Activated CD4-positive, alpha-beta memory T cell treated with anti-CD3 and anti-CD28 coated beads for 36 hours (primary cell): ENCODE results near the gene ZNF281. TPM values are rescaled to one million over a fixed set of nuclear protein-coding genes. Genes with fewer than 3 reads are reported as not detected.

Source experiments
- CTCF ChIA-PET: fragments of 350-600 bp; sonication (Branson Sonifier 250); formaldehyde crosslinking; loops from one replicate; lab custom pipeline; 2021; ENCODE audit warnings: antibody characterized with exemption, inconsistent platforms; lab: Charles Lee
- POLR2A ChIA-PET: fragments of 350-600 bp; sonication (Branson Sonifier 250); formaldehyde crosslinking; loops from one replicate; lab custom pipeline; 2021; ENCODE audit warnings: antibody characterized with exemption; lab: Charles Lee
- DNase-seq: peaks from one replicate; pipeline ENCODE4 v3.0.0-alpha.2; 2020
- H3K27ac Mint-ChIP-seq: one replicate; pipeline ENCODE4 v1.8.0; 2021; ENCODE audit warnings: mixed read lengths
- H3K27me3 Mint-ChIP-seq: one replicate; pipeline ENCODE4 v1.8.0; 2021; ENCODE audit warnings: mixed read lengths
- H3K36me3 Mint-ChIP-seq: one replicate; pipeline ENCODE4 v1.8.0; 2021; ENCODE audit warnings: mixed read lengths
- H3K4me1 Mint-ChIP-seq: one replicate; pipeline ENCODE4 v1.8.0; 2021; ENCODE audit warnings: low read depth, mixed read lengths
- H3K4me3 Mint-ChIP-seq: one replicate; pipeline ENCODE4 v1.8.0; 2021; ENCODE audit warnings: mild to moderate bottlenecking, mixed read lengths
- H3K9me3 Mint-ChIP-seq: one replicate; pipeline ENCODE4 v1.8.0; 2021; ENCODE audit warnings: mixed read lengths
- intact Hi-C: fragments of 100-400 bp; cut with micrococcal nuclease; formaldehyde crosslinking; loops from one replicate; pipeline ENCODE4 v1.15.1; 2023
- total RNA-seq, 2 experiments: library from RNA; stranded (reverse); gene quantifications; one replicate each; pipeline ENCODE4 v1.2.3, GENCODE V29; 2021

ZNF281 gene, protein sequence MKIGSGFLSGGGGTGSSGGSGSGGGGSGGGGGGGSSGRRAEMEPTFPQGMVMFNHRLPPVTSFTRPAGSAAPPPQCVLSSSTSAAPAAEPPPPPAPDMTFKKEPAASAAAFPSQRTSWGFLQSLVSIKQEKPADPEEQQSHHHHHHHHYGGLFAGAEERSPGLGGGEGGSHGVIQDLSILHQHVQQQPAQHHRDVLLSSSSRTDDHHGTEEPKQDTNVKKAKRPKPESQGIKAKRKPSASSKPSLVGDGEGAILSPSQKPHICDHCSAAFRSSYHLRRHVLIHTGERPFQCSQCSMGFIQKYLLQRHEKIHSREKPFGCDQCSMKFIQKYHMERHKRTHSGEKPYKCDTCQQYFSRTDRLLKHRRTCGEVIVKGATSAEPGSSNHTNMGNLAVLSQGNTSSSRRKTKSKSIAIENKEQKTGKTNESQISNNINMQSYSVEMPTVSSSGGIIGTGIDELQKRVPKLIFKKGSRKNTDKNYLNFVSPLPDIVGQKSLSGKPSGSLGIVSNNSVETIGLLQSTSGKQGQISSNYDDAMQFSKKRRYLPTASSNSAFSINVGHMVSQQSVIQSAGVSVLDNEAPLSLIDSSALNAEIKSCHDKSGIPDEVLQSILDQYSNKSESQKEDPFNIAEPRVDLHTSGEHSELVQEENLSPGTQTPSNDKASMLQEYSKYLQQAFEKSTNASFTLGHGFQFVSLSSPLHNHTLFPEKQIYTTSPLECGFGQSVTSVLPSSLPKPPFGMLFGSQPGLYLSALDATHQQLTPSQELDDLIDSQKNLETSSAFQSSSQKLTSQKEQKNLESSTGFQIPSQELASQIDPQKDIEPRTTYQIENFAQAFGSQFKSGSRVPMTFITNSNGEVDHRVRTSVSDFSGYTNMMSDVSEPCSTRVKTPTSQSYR
- total RNA-seq, result 10 to 100 TPM; 11.0 to 11.2 TPM

DNA sequence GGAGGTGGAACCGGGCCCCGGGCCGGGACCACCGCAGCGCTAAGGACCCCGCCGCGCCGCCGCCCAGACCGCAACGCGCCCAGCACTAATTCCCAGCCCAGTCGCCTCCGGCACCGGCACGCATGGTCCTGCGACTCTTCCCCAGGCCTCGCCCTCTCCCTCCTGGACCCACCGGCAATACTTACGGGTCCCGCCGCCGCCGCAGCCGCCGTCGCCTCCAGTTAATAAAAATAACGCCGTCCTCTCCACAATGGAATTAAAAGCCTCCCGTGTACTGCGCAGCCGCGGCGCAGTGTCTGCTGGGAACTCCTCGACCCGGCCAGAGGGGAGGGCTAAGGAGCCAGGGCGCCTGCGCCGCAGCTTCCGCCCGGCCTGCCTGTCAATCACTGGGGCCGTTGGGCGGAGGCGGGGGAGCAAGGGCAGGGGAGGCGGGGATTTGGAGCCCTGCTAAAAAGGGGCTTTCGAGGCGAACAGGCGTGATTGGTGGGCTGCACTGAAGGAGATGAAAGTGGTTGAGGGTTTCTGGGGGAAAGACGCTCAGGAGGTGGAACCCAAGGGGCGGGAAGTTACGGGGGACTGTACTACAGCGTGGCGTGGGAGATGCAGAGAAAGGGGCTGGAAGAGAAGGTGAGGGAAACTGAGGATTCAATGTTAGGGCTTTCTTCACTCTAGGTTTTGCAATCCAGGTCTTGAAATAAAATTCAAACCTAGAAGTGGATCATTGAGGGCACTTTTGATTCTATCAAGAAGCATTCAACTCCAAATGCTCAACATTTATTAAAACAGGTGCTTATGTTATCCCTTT lies at the start of gene ZNF281:
ZNF281 (minus strand) TSS at position 276 of the 805 bp plus-strand sequence. CDS start 331 bp downstream, outside the sequence.
- Mint-ChIP-seq H3K4me3 (peak within 1 kb of the TSS; percentile 87), H3K27ac (peak within 1 kb of the TSS; percentile 88), H3K4me1 (peaks cover 49% of the 10 kb centered on the region), H3K27me3 (no peaks in the 10 kb centered on the region), H3K36me3 (peaks cover 31% of the 10 kb centered on the region), H3K9me3 (no peaks in the 10 kb centered on the region)
- ChIA-PET CTCF (interaction anchor here (0.8 kb wide), 1 partner anchor 118 kb away, joined by 3 read pairs; no protein-coding TSS in a partner anchor), POLR2A (interaction anchor here (1.1 to 1.6 kb wide), 2 partner anchors 64 to 74 kb away, joined by 3 to 6 read pairs; no protein-coding TSS in a partner anchor)
- intact Hi-C loops, result loop anchor here (1.0 to 5.0 kb wide), 5 partner anchors 38 to 258 kb away; no protein-coding TSS in a partner anchor
- peak; percentile 97 for DNase-seq

DNA sequence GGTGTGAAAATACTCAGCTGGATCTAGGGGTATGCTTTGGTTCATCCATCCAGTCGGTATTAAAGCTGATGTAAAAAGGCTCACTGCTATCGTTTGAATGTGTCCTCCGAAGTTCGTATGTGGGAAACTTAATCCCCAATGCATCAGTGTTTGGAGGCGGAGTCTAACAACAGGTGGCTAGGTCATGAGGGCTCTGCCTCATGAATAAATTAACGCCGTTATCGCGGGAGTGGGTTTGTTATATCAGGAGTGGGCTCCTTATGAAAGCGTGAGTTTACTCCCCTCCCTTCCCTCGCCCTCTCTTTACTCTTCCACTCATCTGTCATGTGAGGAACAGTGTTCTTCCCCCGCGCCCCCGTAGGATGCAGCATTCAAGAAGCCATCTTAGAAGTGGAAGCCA lies 48.9 kb upstream of the ZNF281 start:
- POLR2A ChIA-PET, result no interaction called here
- intact Hi-C loops, result no loop called here

DNA sequence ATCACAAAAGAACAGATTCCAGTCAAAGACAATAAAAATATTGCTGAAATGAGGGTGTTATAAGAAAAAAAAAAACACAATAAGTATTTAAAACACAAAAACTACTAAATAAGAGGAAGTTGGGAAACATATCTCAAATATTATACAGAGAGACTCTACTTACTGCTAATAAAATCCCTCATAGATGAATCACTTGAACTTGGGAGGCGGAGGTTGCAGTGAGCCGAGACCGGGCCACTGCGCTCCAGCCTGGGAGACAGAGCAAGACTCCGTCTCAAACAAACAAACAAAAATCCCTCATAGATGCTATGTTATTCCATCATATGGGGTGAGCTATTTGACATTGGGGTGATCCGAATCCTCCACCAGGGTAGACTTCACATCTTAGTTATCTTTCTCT lies 48.0 kb upstream of the ZNF281 start:
- H3K9me3 Mint-ChIP-seq, result no peaks in the 10 kb centered on the region
- no peak overlapping the region for H3K27ac Mint-ChIP-seq
- no peak for DNase-seq
- no peaks in the 10 kb centered on the region for H3K4me1 Mint-ChIP-seq
- no peaks in the 10 kb centered on the region for H3K27me3 Mint-ChIP-seq
- no peak overlapping the region for H3K4me3 Mint-ChIP-seq
- intact Hi-C loops, result no loop called here
- ChIA-PET CTCF (no interaction called here), POLR2A (interaction anchor here (0.6 kb wide), 1 partner anchor 418 kb away, joined by 3 read pairs; no protein-coding TSS in a partner anchor)
- H3K36me3 Mint-ChIP-seq, result no peaks in the 10 kb centered on the region

More for the DNA sequence above, 48.9 kb upstream of the ZNF281 start:
- Mint-ChIP-seq H3K4me1 (no peaks in the 10 kb centered on the region), H3K9me3 (no peaks in the 10 kb centered on the region), H3K27ac (no peak overlapping the region), H3K4me3 (no peak overlapping the region), H3K27me3 (peaks cover 2% of the 10 kb centered on the region), H3K36me3 (no peaks in the 10 kb centered on the region)
- DNase-seq, result no peak
- CTCF ChIA-PET, result no interaction called here

DNA sequence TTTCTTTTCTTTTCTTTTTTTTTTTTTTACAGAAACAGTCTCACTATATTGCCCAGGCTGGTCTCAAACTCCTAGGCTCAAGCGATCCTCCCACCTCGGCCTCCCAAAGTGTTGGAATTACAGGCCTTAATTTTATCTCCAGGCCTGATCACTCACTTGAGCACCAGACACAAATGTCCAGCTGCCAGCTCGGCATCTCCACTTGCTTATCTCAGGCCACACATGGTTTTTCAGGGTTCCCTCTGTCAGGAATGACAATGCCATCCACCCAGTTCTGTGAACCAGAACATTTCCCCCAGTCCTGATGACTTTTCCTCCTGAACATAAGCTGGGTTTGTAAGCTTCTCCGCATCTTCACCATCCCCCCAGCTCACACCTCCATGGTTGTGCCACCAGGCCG lies 44.6 kb upstream of the ZNF281 start:
- ChIA-PET CTCF (no interaction called here), POLR2A (no interaction called here)
- Mint-ChIP-seq H3K4me3 (no peak overlapping the region), H3K9me3 (no peaks in the 10 kb centered on the region), H3K36me3 (no peaks in the 10 kb centered on the region), H3K4me1 (peaks cover 3% of the 10 kb centered on the region), H3K27me3 (no peaks in the 10 kb centered on the region), H3K27ac (no peak overlapping the region)
- DNase-seq, result no peak
- intact Hi-C loops, result no loop called here

DNA sequence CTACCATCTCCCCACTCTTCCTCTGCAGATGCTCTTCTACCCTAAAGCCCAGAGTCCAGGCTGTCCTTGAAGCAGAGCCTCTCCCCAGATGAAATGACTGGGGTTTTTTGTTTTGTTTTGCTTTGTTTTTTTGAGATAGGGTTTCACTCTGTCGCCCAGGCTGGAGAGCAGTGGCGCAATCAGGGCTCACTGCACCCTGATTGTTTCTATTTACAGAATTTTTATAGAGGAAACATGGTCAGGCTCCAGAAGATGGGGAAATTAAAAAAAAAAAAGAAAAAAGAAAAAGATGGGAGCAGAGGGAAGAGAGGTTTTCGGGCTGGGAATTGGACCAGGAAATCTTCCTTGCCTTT lies 43.7 kb upstream of the ZNF281 start:
- CTCF ChIA-PET, result no interaction called here
- no peaks in the 10 kb centered on the region for H3K9me3 Mint-ChIP-seq
- no peak overlapping the region for H3K27ac Mint-ChIP-seq
- H3K36me3 Mint-ChIP-seq, result no peaks in the 10 kb centered on the region
- intact Hi-C loops, result no loop called here
- POLR2A ChIA-PET, result no interaction called here
- H3K4me3 Mint-ChIP-seq, result no peak overlapping the region
- no peaks in the 10 kb centered on the region for H3K27me3 Mint-ChIP-seq
- DNase-seq, result no peak
- peaks cover 5% of the 10 kb centered on the region for H3K4me1 Mint-ChIP-seq

DNA sequence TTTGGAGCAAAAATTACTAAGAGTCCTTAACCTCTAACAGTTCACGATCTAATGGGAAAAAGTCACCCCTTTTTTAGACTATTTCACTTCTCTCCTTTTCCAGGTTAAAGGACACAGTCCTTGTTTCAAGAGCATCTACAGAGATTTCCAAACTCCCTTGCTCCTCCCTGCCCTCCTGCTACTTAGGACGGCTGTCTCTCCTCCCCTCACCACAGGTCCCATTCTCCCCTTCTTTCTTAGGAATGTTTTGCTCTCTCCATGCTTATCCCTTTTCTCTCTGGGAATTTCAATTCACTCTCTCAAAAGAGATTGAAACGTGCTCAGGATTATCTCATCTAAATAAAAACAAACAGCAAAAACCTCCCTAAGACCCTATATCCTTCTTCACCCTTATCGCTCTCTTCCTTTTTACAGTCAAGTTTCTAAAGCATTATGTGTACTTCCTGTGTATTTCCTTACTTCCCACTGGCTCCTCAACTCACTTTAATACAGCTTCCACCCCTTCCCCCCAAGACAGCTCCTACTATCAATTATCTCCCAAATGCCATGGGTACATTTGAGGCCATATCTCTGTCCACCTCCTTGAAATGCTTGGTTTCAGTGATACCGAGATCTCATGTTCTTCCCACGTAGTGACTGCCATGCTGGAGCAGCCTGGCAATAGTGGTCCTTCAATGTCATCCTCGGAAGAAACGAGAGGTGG lies 43.2 kb upstream of the ZNF281 start:
- no peak for DNase-seq
- ChIA-PET POLR2A (no interaction called here), CTCF (no interaction called here)
- Mint-ChIP-seq H3K27ac (no peak overlapping the region), H3K27me3 (no peaks in the 10 kb centered on the region), H3K4me1 (peaks cover 11% of the 10 kb centered on the region), H3K9me3 (no peaks in the 10 kb centered on the region), H3K4me3 (no peak overlapping the region), H3K36me3 (no peaks in the 10 kb centered on the region)
- intact Hi-C loops, result no loop called here

DNA sequence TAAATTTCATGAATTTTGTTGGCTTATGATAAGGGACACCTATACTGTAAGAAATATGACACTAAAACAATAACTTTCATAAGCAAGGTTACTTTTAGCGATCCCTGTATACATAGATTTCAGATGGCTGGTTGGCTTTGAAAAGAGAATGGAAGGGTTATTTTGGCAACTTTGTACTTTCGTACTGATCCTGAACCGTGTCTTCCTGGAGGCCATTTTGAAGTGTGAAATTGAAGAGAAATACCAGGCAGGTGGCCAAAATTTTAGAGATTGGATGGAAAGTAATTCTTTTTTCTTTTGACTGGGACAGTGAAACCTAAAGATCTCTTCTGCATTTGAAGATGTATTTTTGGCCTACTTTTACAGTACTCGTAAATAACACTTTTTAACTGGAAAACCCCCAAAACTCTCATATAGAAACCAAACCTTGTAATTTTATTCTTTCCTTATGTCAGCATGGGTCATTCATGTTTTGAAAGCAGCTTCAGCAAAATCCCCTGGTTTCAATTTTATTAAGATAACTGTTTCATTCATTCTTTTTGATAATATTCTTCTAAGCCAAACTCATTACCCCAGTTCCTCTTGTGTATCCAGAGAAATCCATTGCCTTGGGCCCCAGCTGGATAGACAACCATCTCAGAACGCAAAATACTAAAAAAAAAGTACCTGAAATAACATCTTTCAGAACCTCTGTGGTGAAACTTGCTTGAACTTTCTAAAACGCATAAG lies 38.4 kb upstream of the ZNF281 start:
- intact Hi-C loops, result loop anchor here (1.0 to 10.0 kb wide), 8 partner anchors 25 to 507 kb away; partner anchors contain the start of genes KIF14 and ZNF281
- H3K36me3 Mint-ChIP-seq, result no peaks in the 10 kb centered on the region
- peaks cover 7% of the 10 kb centered on the region for H3K9me3 Mint-ChIP-seq
- peak; percentile 24 for DNase-seq
- H3K4me3 Mint-ChIP-seq, result peak overlapping the region; percentile 38
- peaks cover 41% of the 10 kb centered on the region for H3K4me1 Mint-ChIP-seq
- peak overlapping the region; percentile 87 for H3K27ac Mint-ChIP-seq
- ChIA-PET CTCF (interaction anchor here (1.0 to 1.4 kb wide), 2 partner anchors 24 to 35 kb away, joined by 3 read pairs; no protein-coding TSS in a partner anchor), POLR2A (interaction anchor here (0.8 to 1.3 kb wide), 4 partner anchors 23 to 35 kb away, joined by 3 to 8 read pairs (median 3); no protein-coding TSS in a partner anchor)
- no peaks in the 10 kb centered on the region for H3K27me3 Mint-ChIP-seq

DNA sequence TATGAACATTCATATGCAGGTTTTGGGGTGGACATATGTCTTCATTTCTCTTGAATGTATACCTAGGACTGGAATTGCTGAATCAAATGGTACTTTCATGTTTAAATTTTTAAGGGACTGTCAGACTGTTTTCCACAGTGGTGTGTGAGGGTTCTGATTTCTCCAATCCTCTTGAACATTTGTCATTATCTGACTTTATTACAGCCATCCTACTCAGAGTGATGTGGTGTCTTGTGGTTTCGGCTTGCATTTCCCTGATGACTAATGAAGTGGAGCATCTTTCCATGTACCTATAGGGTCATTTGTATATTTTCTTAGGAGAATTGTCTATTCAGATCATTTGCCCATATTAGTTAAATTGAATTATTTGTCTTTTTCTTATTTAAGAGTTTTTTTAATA lies 35.4 kb upstream of the ZNF281 start:
- intact Hi-C loops, result loop anchor here (10.0 kb wide), 1 partner anchor 180 kb away; the partner anchor contains the start of gene KIF14
- Mint-ChIP-seq H3K27ac (peak overlapping the region; percentile 2), H3K9me3 (peaks cover 7% of the 10 kb centered on the region), H3K4me1 (peaks cover 41% of the 10 kb centered on the region), H3K36me3 (no peaks in the 10 kb centered on the region), H3K27me3 (no peaks in the 10 kb centered on the region), H3K4me3 (no peak overlapping the region)
- CTCF ChIA-PET, result no interaction called here
- DNase-seq, result peak; percentile 45
- POLR2A ChIA-PET, result no interaction called here

DNA sequence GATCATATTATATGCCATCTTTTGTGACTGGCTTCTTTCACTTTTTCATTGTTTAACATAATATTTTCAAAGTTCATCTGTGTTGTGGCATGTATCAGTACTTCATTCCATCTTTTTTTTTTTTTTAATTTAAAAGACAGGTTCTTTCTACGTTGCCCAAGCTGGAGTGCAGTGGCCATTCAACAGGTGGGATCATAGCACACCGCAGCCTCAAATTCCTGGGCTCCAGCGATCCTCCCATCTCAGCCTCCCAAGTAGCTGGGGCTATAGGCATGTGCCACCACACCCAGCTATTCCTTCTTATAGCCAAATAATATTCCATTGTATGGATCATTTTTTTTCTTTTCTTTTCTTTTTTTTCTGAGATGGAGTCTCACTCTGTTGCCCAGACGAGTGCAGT lies 34.6 kb upstream of the ZNF281 start:
- ChIA-PET POLR2A (no interaction called here), CTCF (no interaction called here)
- no peaks in the 10 kb centered on the region for H3K36me3 Mint-ChIP-seq
- H3K27ac Mint-ChIP-seq, result no peak overlapping the region
- no peak for DNase-seq
- H3K4me3 Mint-ChIP-seq, result no peak overlapping the region
- intact Hi-C loops, result loop anchor here (10.0 kb wide), 1 partner anchor 180 kb away; the partner anchor contains the start of gene KIF14
- no peaks in the 10 kb centered on the region for H3K27me3 Mint-ChIP-seq
- H3K4me1 Mint-ChIP-seq, result peaks cover 38% of the 10 kb centered on the region
- H3K9me3 Mint-ChIP-seq, result peaks cover 7% of the 10 kb centered on the region

DNA sequence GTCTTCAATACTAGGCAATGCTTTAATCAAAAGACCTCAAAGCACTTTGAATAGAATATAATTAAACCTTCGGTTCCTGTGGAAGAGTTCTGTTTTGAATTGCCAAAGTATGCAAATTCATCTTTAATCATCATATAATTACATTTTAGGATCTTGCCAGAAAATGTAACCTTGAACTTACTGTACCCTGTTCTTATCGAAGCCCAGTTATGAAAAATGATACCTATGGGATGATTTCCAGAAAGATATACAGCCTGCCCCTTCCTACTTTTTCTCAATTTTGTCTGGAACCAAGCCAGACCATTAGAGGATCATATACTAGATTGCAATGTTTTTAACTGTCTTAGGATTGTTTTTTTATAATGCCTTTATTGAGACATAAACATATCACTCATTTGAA lies 34.0 kb upstream of the ZNF281 start:
- H3K4me3 Mint-ChIP-seq, result no peak overlapping the region
- H3K9me3 Mint-ChIP-seq, result peaks cover 7% of the 10 kb centered on the region
- no peaks in the 10 kb centered on the region for H3K27me3 Mint-ChIP-seq
- ChIA-PET CTCF (no interaction called here), POLR2A (no interaction called here)
- DNase-seq, result no peak
- H3K27ac Mint-ChIP-seq, result no peak overlapping the region
- H3K4me1 Mint-ChIP-seq, result peaks cover 41% of the 10 kb centered on the region
- intact Hi-C loops, result loop anchor here (10.0 kb wide), 1 partner anchor 181 kb away; the partner anchor contains the start of gene KIF14
- H3K36me3 Mint-ChIP-seq, result no peaks in the 10 kb centered on the region
